HCT116 (cell line): ENCODE measurements around the gene PGGHG. TPM values are rescaled to one million over a fixed set of nuclear protein-coding genes. Genes with fewer than 3 reads are reported as not detected.

Experiments used
- ATAC-seq: fragments of 200-7000 bp; cut with Tn5 transposase; 2 replicates; pipeline ENCODE4 v1.9.1; 2020; ENCODE audit warnings: mild to moderate bottlenecking, moderate library complexity
- BruUV-seq: library from RNA; stranded (reverse); fragments of 400-500 nt; replicated peaks from 2 replicates; lab custom pipeline; 2021; lab: Mats Ljungman, UMichigan
- CTCF ChIA-PET: fragments of 300-600 bp; sonication (Branson Sonifier 250); formaldehyde crosslinking; loops from one replicate; lab custom pipeline; 2021; ENCODE audit warnings: antibody characterized with exemption; lab: Charles Lee
- POLR2A ChIA-PET: fragments of 300-600, 350-600 bp; sonication (Branson Sonifier 250); formaldehyde crosslinking; loops from one replicate; lab custom pipeline; 2021; ENCODE audit warnings: antibody characterized with exemption; lab: Charles Lee
- RAD21 ChIA-PET, 2 experiments: fragments of 300-600 bp; sonication (Branson Sonifier 250); formaldehyde crosslinking; loops; one replicate each; lab custom pipeline; 2023; ENCODE audit warnings: low total read pairs in 2 of 2; ENCODE audit not compliant: uncharacterized antibody in 2 of 2, unreplicated experiment in 2 of 2, low non-redundant PET in 1 of 2; lab: Charles Lee
- DNase-seq: peaks from one replicate; pipeline ENCODE4 v3.0.0-alpha.2; 2010; ENCODE audit warnings: low read depth, low spot score
- H2AFZ ChIP-seq: fragments of 200-600 bp; shearing (Covaris generic), sonication (generic); 2 replicates; pipeline ENCODE4 v1.6.1; 2017; ENCODE audit warnings: low read depth, mixed run types, mixed read lengths, antibody characterized with exemption, low read length; ENCODE audit not compliant: poor library complexity, severe bottlenecking
- H3K27ac ChIP-seq: 2 replicates; pipeline ENCODE4 v1.5.1; 2012; ENCODE audit warnings: low read depth, low read length
- H3K27me3 ChIP-seq: fragments of 200-600 bp; sonication (generic); 2 replicates; pipeline ENCODE4 v1.6.1; 2016; ENCODE audit warnings: mixed run types, low read length, mixed read lengths; ENCODE audit not compliant: insufficient read depth
- H3K36me3 ChIP-seq, 2 experiments: fragments of 200-500 bp in 1 of 2; fragments of 200-600 bp in 1 of 2; sonication (Bioruptor generic) in 1 of 2; sonication (generic) in 1 of 2; 2 replicates each; pipeline versions ENCODE4 v1.5.1 to v1.6.1; 2014 to 2016; ENCODE audit warnings: low read length in 2 of 2, inconsistent platforms in 1 of 2, mixed read lengths in 1 of 2, mixed run types in 1 of 2; ENCODE audit not compliant: insufficient read depth in 2 of 2, control insufficient read depth in 1 of 2
- H3K4me1 ChIP-seq, 2 experiments: fragments of 200-600 bp in 1 of 2; sonication (generic) in 1 of 2; 2 replicates each; pipeline versions ENCODE4 v1.5.1 to v1.6.1; 2012 to 2017; ENCODE audit warnings: low read length in 2 of 2, inconsistent platforms in 1 of 2, mild to moderate bottlenecking in 1 of 2, mixed read lengths in 1 of 2, mixed run types in 1 of 2, moderate library complexity in 1 of 2; ENCODE audit not compliant: insufficient read depth in 2 of 2, control insufficient read depth in 1 of 2
- H3K4me2 ChIP-seq: fragments of 200-600 bp; sonication (generic); 2 replicates; pipeline ENCODE4 v1.6.1; 2017; ENCODE audit warnings: mixed run types, low read length, mixed read lengths
- H3K4me3 ChIP-seq, 2 experiments: fragments of 200-600 bp in 1 of 2; sonication (generic) in 1 of 2; replicated peaks in 1 of 2; 2 replicates each; pipeline ENCODE4 v1.5.1; 2011 to 2016; ENCODE audit warnings: low read length in 2 of 2, control low read depth in 1 of 2, low read depth in 1 of 2, mild to moderate bottlenecking in 1 of 2, mixed read lengths in 1 of 2, mixed run types in 1 of 2
- H3K79me2 ChIP-seq: fragments of 200-600 bp; sonication (generic); 2 replicates; pipeline ENCODE4 v1.6.1; 2017; ENCODE audit warnings: mild to moderate bottlenecking, mixed run types, low read length, moderate library complexity, mixed read lengths; ENCODE audit not compliant: insufficient read depth
- H3K9ac ChIP-seq: fragments of 200-600 bp; sonication (generic); 2 replicates; pipeline ENCODE4 v1.6.1; 2016; ENCODE audit warnings: low read length, mixed read lengths
- H3K9me2 ChIP-seq: fragments of 200-600 bp; sonication (generic), shearing (Covaris generic); 2 replicates; pipeline ENCODE4 v1.6.1; 2017; ENCODE audit warnings: mixed run types, mild to moderate bottlenecking, moderate library complexity; ENCODE audit not compliant: insufficient read depth
- H3K9me3 ChIP-seq, 2 experiments: fragments of 200-500 bp in 1 of 2; fragments of 200-600 bp in 1 of 2; sonication (Bioruptor generic) in 1 of 2; sonication (generic) in 1 of 2; 2 replicates each; pipeline ENCODE4 v1.6.1; 2014 to 2017; ENCODE audit warnings: low read length in 2 of 2, mixed read lengths in 2 of 2, inconsistent platforms in 1 of 2, low read depth in 1 of 2, mild to moderate bottlenecking in 1 of 2, mixed run types in 1 of 2, moderate library complexity in 1 of 2; ENCODE audit not compliant: control insufficient read depth in 1 of 2, insufficient read depth in 1 of 2
- H4K20me1 ChIP-seq: fragments of 200-600 bp; sonication (generic), shearing (Covaris generic); 2 replicates; pipeline ENCODE4 v1.6.1; 2017; ENCODE audit warnings: mixed run types, mild to moderate bottlenecking, moderate library complexity; ENCODE audit not compliant: insufficient read depth
- CBX3 ChIP-seq: IDR thresholded peaks from 2 replicates; pipeline ENCODE4 v1.6.1; 2012; ENCODE audit warnings: low read depth
- CEBPB ChIP-seq: IDR thresholded peaks from 2 replicates; pipeline ENCODE4 v1.6.1; 2012; ENCODE audit warnings: low read depth
- EZH2 ChIP-seq: fragments of 200-600 bp; sonication (generic); IDR thresholded peaks from 2 replicates; pipeline ENCODE4 v1.6.1; 2017; ENCODE audit warnings: antibody characterized with exemption, mixed run types
- MAX ChIP-seq: IDR thresholded peaks from 2 replicates; pipeline ENCODE4 v1.6.1; 2012
- SIN3A ChIP-seq: IDR thresholded peaks from 2 replicates; pipeline ENCODE4 v1.6.1; 2012; ENCODE audit warnings: low read depth
- SP1 ChIP-seq: IDR thresholded peaks from 2 replicates; pipeline ENCODE4 v1.6.1; 2012; ENCODE audit warnings: low read depth
- SRF ChIP-seq: IDR thresholded peaks from 2 replicates; pipeline ENCODE4 v1.6.1; 2012; ENCODE audit warnings: low read depth
- TCF7L2 ChIP-seq: IDR thresholded peaks from 2 replicates; pipeline ENCODE4 v1.7.0; 2011; ENCODE audit warnings: borderline replicate concordance, inconsistent platforms; ENCODE audit not compliant: insufficient read depth, insufficient read length; ENCODE audit errors: extremely low read depth
- ZNF274 ChIP-seq: fragments of 200-500 bp; sonication (Bioruptor generic); IDR thresholded peaks from 2 replicates; pipeline ENCODE4 v1.6.1; 2014; ENCODE audit warnings: mild to moderate bottlenecking, low read depth, low read length, inconsistent platforms
- intact Hi-C: fragments of 100-400 bp; cut with micrococcal nuclease; formaldehyde crosslinking; loops from 2 replicates; pipeline ENCODE4 v1.10.0; 2022
- total RNA-seq: library from RNA; stranded (reverse); gene quantifications from one replicate; pipeline ENCODE4 v1.2.1, GENCODE V29; 2021; ENCODE audit not compliant: unreplicated experiment
- TF ChIP-seq, protein P1 (sequence below): IDR thresholded peaks from 2 replicates; pipeline ENCODE4 v1.6.1; 2012; ENCODE audit warnings: low read depth
- TF ChIP-seq, protein P2 (sequence below): IDR thresholded peaks from 2 replicates; pipeline ENCODE4 v1.6.1; 2012

Gene PGGHG
- total RNA-seq, 1 experiment from 2014 or later = 57.5 TPM

GRCh38 chr11:278001-278951 is 10.7 kb upstream of the PGGHG start, which contains the start of gene NLRP6:
Gene NLRP6 (plus strand): TSS chr11:278407. CDS start chr11:278570, 163 bp downstream.
- no peak for ATAC-seq
- peaks cover 0 to 3% of the 10 kb centered on the region in 2 experiments; a peak in 1 of 4 replicates for H3K4me1 ChIP-seq
- H4K20me1 ChIP-seq = no peaks in the 10 kb centered on the region
- no peaks in the 10 kb centered on the region for H3K27me3 ChIP-seq
- H2AFZ ChIP-seq = no peak within 1 kb of the TSS
- RAD21 ChIA-PET = no interaction called here
- TF ChIP-seq, protein P1, sequence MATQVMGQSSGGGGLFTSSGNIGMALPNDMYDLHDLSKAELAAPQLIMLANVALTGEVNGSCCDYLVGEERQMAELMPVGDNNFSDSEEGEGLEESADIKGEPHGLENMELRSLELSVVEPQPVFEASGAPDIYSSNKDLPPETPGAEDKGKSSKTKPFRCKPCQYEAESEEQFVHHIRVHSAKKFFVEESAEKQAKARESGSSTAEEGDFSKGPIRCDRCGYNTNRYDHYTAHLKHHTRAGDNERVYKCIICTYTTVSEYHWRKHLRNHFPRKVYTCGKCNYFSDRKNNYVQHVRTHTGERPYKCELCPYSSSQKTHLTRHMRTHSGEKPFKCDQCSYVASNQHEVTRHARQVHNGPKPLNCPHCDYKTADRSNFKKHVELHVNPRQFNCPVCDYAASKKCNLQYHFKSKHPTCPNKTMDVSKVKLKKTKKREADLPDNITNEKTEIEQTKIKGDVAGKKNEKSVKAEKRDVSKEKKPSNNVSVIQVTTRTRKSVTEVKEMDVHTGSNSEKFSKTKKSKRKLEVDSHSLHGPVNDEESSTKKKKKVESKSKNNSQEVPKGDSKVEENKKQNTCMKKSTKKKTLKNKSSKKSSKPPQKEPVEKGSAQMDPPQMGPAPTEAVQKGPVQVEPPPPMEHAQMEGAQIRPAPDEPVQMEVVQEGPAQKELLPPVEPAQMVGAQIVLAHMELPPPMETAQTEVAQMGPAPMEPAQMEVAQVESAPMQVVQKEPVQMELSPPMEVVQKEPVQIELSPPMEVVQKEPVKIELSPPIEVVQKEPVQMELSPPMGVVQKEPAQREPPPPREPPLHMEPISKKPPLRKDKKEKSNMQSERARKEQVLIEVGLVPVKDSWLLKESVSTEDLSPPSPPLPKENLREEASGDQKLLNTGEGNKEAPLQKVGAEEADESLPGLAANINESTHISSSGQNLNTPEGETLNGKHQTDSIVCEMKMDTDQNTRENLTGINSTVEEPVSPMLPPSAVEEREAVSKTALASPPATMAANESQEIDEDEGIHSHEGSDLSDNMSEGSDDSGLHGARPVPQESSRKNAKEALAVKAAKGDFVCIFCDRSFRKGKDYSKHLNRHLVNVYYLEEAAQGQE = no peak
- TF ChIP-seq MAX = no peak
- TF ChIP-seq, protein P2, sequence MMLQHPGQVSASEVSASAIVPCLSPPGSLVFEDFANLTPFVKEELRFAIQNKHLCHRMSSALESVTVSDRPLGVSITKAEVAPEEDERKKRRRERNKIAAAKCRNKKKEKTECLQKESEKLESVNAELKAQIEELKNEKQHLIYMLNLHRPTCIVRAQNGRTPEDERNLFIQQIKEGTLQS = no peak
- TF ChIP-seq ZNF274 = no peak
- TF ChIP-seq SIN3A = no peak
- no peak for TF ChIP-seq SRF
- no peak for TF ChIP-seq EZH2
- no peak for TF ChIP-seq CEBPB
- TF ChIP-seq SP1 = no peak
- no peak for TF ChIP-seq CBX3
- no peak for TF ChIP-seq TCF7L2
- H3K9me2 ChIP-seq = no peaks in the 10 kb centered on the region
- no peak within 1 kb of the TSS for H3K4me3 ChIP-seq
- CTCF ChIA-PET = no interaction called here
- H3K36me3 ChIP-seq = no peaks in the 10 kb centered on the region
- H3K4me2 ChIP-seq = no peak within 1 kb of the TSS
- H3K9ac ChIP-seq = no peak within 1 kb of the TSS
- no TSS peak for BruUV-seq
- no peak for DNase-seq
- H3K9me3 ChIP-seq = no peaks in the 10 kb centered on the region
- intact Hi-C loops = no loop called here
- POLR2A ChIA-PET = no interaction called here
- H3K27ac ChIP-seq = no peak within 1 kb of the TSS; the same call in 1 of the 2 replicates
- H3K79me2 ChIP-seq = no peaks in the 10 kb centered on the region
